Vagina (tissue), 2 donors: ENCODE data around the gene UPP2. TPM values are rescaled to one million over a fixed set of nuclear protein-coding genes. Genes with fewer than 3 reads are reported as not detected.

Experiments
- DNase-seq, 2 donors: peaks; one replicate each; pipeline ENCODE4 v3.0.0-alpha.2; 2017; ENCODE audit errors: extremely low spot score in 2 of 2
- H3K27ac ChIP-seq: fragments of 200-600 bp; sonication (generic); one replicate; pipeline ENCODE4 v1.5.1; 2019
- H3K27me3 ChIP-seq: fragments of 200-600 bp; sonication (generic); one replicate; pipeline ENCODE4 v1.5.1; 2019
- H3K36me3 ChIP-seq, 2 donors: fragments of 200-600 bp; sonication (generic); one replicate each; pipeline ENCODE4 v1.5.1; 2017 to 2019
- H3K4me1 ChIP-seq: fragments of 200-600 bp; sonication (generic); one replicate; pipeline ENCODE4 v1.5.1; 2019
- H3K4me3 ChIP-seq, 2 donors: fragments of 200-600 bp; sonication (generic); 1 replicate in 1 of 2; 2 replicates in 1 of 2; pipeline ENCODE4 v1.5.1; 2016 to 2019
- H3K9me3 ChIP-seq: fragments of 200-600 bp; sonication (generic); one replicate; pipeline ENCODE4 v1.5.1; 2019
- CTCF ChIP-seq, 3 experiments: fragments of 450-650 bp in 2 of 3; fragments of 200-600 bp in 1 of 3; sonication (generic) in 1 of 3; IDR thresholded peaks; one replicate each; pipeline ENCODE4 v1.5.1; 2017 to 2019; ENCODE audit warnings: antibody characterized with exemption in 3 of 3, mild to moderate bottlenecking in 2 of 3, moderate library complexity in 2 of 3
- POLR2A ChIP-seq, 2 donors: fragments of 450-650 bp; IDR thresholded peaks; one replicate each; pipeline ENCODE4 v1.6.1; 2017; ENCODE audit warnings: antibody characterized with exemption in 2 of 2, mild to moderate bottlenecking in 2 of 2, moderate library complexity in 2 of 2
- POLR2AphosphoS5 ChIP-seq, 2 donors: sonication (generic); formaldehyde crosslinking; IDR thresholded peaks; one replicate each; pipeline ENCODE4 v1.9.0; 2017; ENCODE audit warnings: antibody characterized with exemption in 2 of 2, mild to moderate bottlenecking in 2 of 2, low read depth in 1 of 2; ENCODE audit not compliant: insufficient read depth in 1 of 2
- intact Hi-C: fragments of 100-400 bp; cut with DNase I; formaldehyde crosslinking; loops from one replicate; pipeline ENCODE4 v1.15.1; 2023
- total RNA-seq: library from RNA; depleted of rRNA; stranded (reverse); fragments of >200 nt; gene quantifications from one replicate; pipeline ENCODE4 v1.2.3, GENCODE V29; 2016

Gene UPP2
- total RNA-seq, 1 donor from 2014 or later: not detected

GRCh38 chr2:158100411-158100810, 1.3 kb upstream of the UPP2 start:
- no peak for TF ChIP-seq POLR2AphosphoS5 (IDR thresholded peaks at IDR 0.05; ENCODE audit: insufficient read depth in 1 of 2, low read depth in 1 of 2)
- TF ChIP-seq POLR2A (IDR thresholded peaks at IDR 0.05): no peak
- TF ChIP-seq CTCF (IDR thresholded peaks at IDR 0.05): no peak
- no peak for DNase-seq
- H3K9me3 ChIP-seq: no peaks in the 10 kb centered on the region
- intact Hi-C loops: no loop called here
- no peaks in the 10 kb centered on the region for H3K36me3 ChIP-seq
- no peak overlapping the region for H3K4me3 ChIP-seq
- H3K4me1 ChIP-seq: peaks cover 6% of the 10 kb centered on the region
- no peak overlapping the region for H3K27ac ChIP-seq
- H3K27me3 ChIP-seq: no peaks in the 10 kb centered on the region

DNA sequence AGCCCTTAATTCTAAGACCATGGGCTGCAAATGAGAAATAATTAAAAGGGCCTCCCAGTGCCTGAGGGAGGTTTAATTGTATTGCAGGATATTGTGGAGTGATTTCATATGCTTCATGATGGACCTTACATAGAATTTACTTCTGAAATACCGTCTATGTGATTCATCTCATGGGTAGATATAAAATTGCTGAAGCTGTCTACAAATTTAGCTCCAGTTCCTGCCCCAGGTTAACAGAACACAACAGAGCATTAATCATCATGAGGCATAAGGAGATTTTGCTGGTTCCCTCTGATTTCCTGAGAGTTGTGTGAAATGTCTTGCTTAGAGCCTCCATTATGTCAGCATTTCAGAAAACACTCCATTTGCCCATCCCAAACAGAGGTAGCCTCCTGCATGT, 770 bp downstream of the UPP2 start:
- Histone ChIP-seq H3K27ac (no peak overlapping the region), H3K36me3 (no peaks in the 10 kb centered on the region), H3K4me3 (no peak overlapping the region), H3K27me3 (no peaks in the 10 kb centered on the region), H3K9me3 (no peaks in the 10 kb centered on the region), H3K4me1 (peaks cover 6% of the 10 kb centered on the region)
- TF ChIP-seq CTCF (IDR thresholded peaks at IDR 0.05) (no peak), POLR2AphosphoS5 (IDR thresholded peaks at IDR 0.05; ENCODE audit: insufficient read depth in 1 of 2, low read depth in 1 of 2) (no peak), POLR2A (IDR thresholded peaks at IDR 0.05) (no peak)
- intact Hi-C loops: no loop called here
- DNase-seq: no peak

DNA sequence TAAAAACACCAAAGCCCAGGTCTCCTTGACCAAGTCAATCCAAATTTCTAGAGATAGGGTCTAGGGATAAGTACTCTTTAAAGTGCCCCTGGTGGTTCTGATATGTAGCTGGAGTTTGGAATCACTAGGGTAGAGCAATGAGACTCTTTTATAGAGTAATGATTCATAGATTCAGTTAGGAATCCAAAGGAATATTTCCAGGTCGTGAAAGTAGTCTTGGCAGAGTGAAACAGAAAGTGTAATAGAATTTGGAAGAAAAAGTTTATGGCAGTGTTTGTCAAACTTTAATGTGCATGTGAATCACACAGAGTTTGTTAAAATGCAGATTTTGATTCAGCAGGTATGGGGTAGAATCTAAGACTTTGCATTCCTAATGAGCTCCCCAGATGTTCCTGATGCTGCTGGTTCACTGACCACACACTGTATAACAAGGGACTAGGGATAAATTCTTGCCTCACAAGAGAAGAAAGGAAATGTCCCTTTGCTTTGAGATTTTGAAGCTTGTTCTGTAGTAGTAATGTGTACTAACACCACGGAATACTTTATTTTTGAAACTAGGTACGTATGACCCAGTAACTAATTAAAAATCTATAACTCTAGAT, 1.8 kb downstream of the UPP2 start:
- Histone ChIP-seq H3K4me3 (no peak overlapping the region), H3K4me1 (peaks cover 6% of the 10 kb centered on the region), H3K27ac (no peak overlapping the region), H3K9me3 (no peaks in the 10 kb centered on the region), H3K36me3 (no peaks in the 10 kb centered on the region), H3K27me3 (no peaks in the 10 kb centered on the region)
- intact Hi-C loops: no loop called here
- DNase-seq: no peak
- no peak for TF ChIP-seq POLR2A (IDR thresholded peaks at IDR 0.05)
- TF ChIP-seq CTCF (IDR thresholded peaks at IDR 0.05): peak in 1 of 3 experiments; percentile 7

DNA sequence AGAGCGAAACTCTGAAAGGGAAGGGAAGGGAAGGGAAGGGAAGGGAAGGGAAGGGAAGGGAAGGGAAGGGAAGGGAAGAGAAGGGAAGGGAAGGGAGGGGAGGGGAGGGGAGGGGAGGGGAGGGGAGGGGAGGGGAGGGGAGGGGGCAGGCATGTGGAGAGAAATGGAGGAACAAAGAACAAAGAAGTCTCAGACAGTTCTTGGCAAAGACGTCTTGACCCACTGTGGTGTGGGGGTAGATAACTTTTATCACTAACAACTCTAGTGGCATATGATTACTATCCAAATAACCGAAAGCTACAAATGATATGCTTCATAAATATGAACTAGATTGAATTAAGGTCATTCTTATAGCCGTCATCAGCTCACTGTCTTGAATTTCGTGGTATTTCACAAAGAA, 3.2 kb downstream of the UPP2 start:
- H3K27ac ChIP-seq: no peak overlapping the region
- H3K27me3 ChIP-seq: no peaks in the 10 kb centered on the region
- peaks cover 6% of the 10 kb centered on the region for H3K4me1 ChIP-seq
- TF ChIP-seq CTCF (IDR thresholded peaks at IDR 0.05): no peak
- TF ChIP-seq POLR2A (IDR thresholded peaks at IDR 0.05): no peak
- TF ChIP-seq POLR2AphosphoS5 (IDR thresholded peaks at IDR 0.05; ENCODE audit: insufficient read depth in 1 of 2, low read depth in 1 of 2): no peak
- intact Hi-C loops: no loop called here
- no peaks in the 10 kb centered on the region for H3K9me3 ChIP-seq
- no peak for DNase-seq
- H3K36me3 ChIP-seq: no peaks in the 10 kb centered on the region
- H3K4me3 ChIP-seq: no peak overlapping the region

- DNase-seq: no peak
- TF ChIP-seq POLR2AphosphoS5 (IDR thresholded peaks at IDR 0.05; ENCODE audit: insufficient read depth in 1 of 2, low read depth in 1 of 2): no peak
- no peak for TF ChIP-seq POLR2A (IDR thresholded peaks at IDR 0.05)
- intact Hi-C loops: no loop called here
- Histone ChIP-seq H3K36me3 (no peaks in the 10 kb centered on the region), H3K4me1 (no peaks in the 10 kb centered on the region), H3K27me3 (no peaks in the 10 kb centered on the region), H3K4me3 (no peak overlapping the region), H3K9me3 (no peaks in the 10 kb centered on the region), H3K27ac (no peak overlapping the region)
Observed at GRCh38 chr2:158112992-158113391, 11.3 kb downstream of the UPP2 start.
